BJ (cell line): Measurements from ENCODE around the gene BPIFB4. TPM values are rescaled to one million over a fixed set of nuclear protein-coding genes. Genes with fewer than 3 reads are reported as not detected.

Experiments used
- CTCF ChIA-PET: fragments of 350-600 bp; formaldehyde crosslinking; extraction: SDS; loops from one replicate; lab custom pipeline; 2021; ENCODE audit warnings: antibody characterized with exemption, inconsistent platforms; lab: Yijun Ruan, JAX
- POLR2A ChIA-PET: fragments of 300-600 bp; sonication (Branson Sonifier 250); formaldehyde crosslinking; extraction: SDS; loops from one replicate; lab custom pipeline; 2021; ENCODE audit warnings: antibody characterized with exemption; lab: Charles Lee
- DNase-seq: peaks from one replicate; pipeline ENCODE4 v3.0.0-alpha.2; 2011; ENCODE audit warnings: low read depth
- H3K27me3 ChIP-seq: 2 replicates; pipeline ENCODE4 v1.6.0; 2011; ENCODE audit warnings: low read length; ENCODE audit not compliant: control insufficient read depth, insufficient read depth
- H3K36me3 ChIP-seq: 2 replicates; pipeline ENCODE4 v1.5.1; 2011; ENCODE audit warnings: low read length; ENCODE audit not compliant: control insufficient read depth, insufficient read depth
- H3K4me3 ChIP-seq: 2 replicates; pipeline ENCODE4 v1.5.1; 2011; ENCODE audit warnings: low read depth, mild to moderate bottlenecking, control low read depth, low read length
- CTCF ChIP-seq: IDR thresholded peaks from 2 replicates; pipeline ENCODE4 v1.5.1; 2011; ENCODE audit warnings: low read depth, mild to moderate bottlenecking, control low read depth, inconsistent platforms, low read length, moderate library complexity; ENCODE audit not compliant: insufficient read depth
- polyA plus RNA-seq: library from polyadenylated mRNA; depleted of rRNA; stranded (reverse); fragments of >200 nt; gene quantifications from 2 replicates; pipeline ENCODE4 v1.2.3, GENCODE V29; 2011

The BPIFB4 gene
- polyA plus RNA-seq, 1 experiment: not detected

- DNase-seq: no peak
- CTCF ChIA-PET: interaction anchor here (0.6 kb wide), 1 partner anchor 135 kb away, joined by 3 read pairs; no protein-coding TSS in a partner anchor
- H3K27me3 ChIP-seq: peaks cover 4% of the 10 kb centered on the region; the same call in 1 of the 2 replicates
- H3K36me3 ChIP-seq: no peaks in the 10 kb centered on the region
- POLR2A ChIA-PET: no interaction called here
- H3K4me3 ChIP-seq: no peak overlapping the region
- no peak for TF ChIP-seq CTCF
These were observed 14.7 kb upstream of the BPIFB4 start for GRCh38 chr20:33064572-33065287.

GRCh38 chr20:33065785-33066184, 13.7 kb upstream of the BPIFB4 start:
- Histone ChIP-seq H3K36me3 (no peaks in the 10 kb centered on the region), H3K27me3 (peaks cover 4% of the 10 kb centered on the region; the same call in 1 of the 2 replicates), H3K4me3 (no peak overlapping the region)
- POLR2A ChIA-PET: no interaction called here
- no peak for TF ChIP-seq CTCF
- DNase-seq: no peak
- CTCF ChIA-PET: no interaction called here

GRCh38 chr20:33067806-33068205, 11.6 kb upstream of the BPIFB4 start:
- no peak for TF ChIP-seq CTCF
- DNase-seq: no peak
- H3K27me3 ChIP-seq: peaks cover 4% of the 10 kb centered on the region; the same call in 1 of the 2 replicates
- H3K4me3 ChIP-seq: no peak overlapping the region
- ChIA-PET POLR2A (no interaction called here), CTCF (no interaction called here)
- no peaks in the 10 kb centered on the region for H3K36me3 ChIP-seq

- ChIA-PET POLR2A (no interaction called here), CTCF (no interaction called here)
- H3K36me3 ChIP-seq: no peaks in the 10 kb centered on the region
- H3K4me3 ChIP-seq: no peak overlapping the region
- TF ChIP-seq CTCF: no peak
- no peak for DNase-seq
- H3K27me3 ChIP-seq: peaks cover 4% of the 10 kb centered on the region; the same call in 1 of the 2 replicates
These were observed 11.0 kb upstream of the BPIFB4 start for GRCh38 chr20:33068251-33068939.

GRCh38 chr20:33069673-33070072, 9.8 kb upstream of the BPIFB4 start:
- Histone ChIP-seq H3K4me3 (no peak overlapping the region), H3K27me3 (peaks cover 4% of the 10 kb centered on the region; the same call in 1 of the 2 replicates), H3K36me3 (no peaks in the 10 kb centered on the region)
- CTCF ChIA-PET: no interaction called here
- POLR2A ChIA-PET: no interaction called here
- TF ChIP-seq CTCF: no peak
- DNase-seq: no peak
